CMK (cell line): ENCODE measurements around the gene SYT2.
"Not testable (repeated sequence)": the region's sequence is repeated elsewhere in the genome, so short reads cannot be mapped to it uniquely, and the experiment has no call there.

Source experiments
- DNase-seq: peaks from one replicate; pipeline ENCODE4 v3.0.0-alpha.2; 2010; ENCODE audit warnings: low read depth

The SYT2 gene

GRCh38 chr1:202623075-202623474, 87.2 kb downstream of the SYT2 start:
- no peak for DNase-seq

GRCh38 chr1:202622388-202622787, 87.9 kb downstream of the SYT2 start:
- DNase-seq, result no peak

- DNase-seq, result no peak
Observed at GRCh38 chr1:202621446-202621845, 88.8 kb downstream of the SYT2 start.

GRCh38 chr1:202620036-202620435, 90.2 kb downstream of the SYT2 start:
- DNase-seq, result not testable (repeated sequence)

GRCh38 chr1:202619505-202619904, 90.7 kb downstream of the SYT2 start:
- DNase-seq, result no peak

GRCh38 chr1:202619012-202619411, 91.2 kb downstream of the SYT2 start:
- DNase-seq, result not testable (repeated sequence)

- no peak for DNase-seq
Observed at GRCh38 chr1:202616355-202616915, 93.8 kb downstream of the SYT2 start.

GRCh38 chr1:202615501-202616354, 94.5 kb downstream of the SYT2 start:
- peak; percentile 71 for DNase-seq

GRCh38 chr1:202615208-202615500, 95.1 kb downstream of the SYT2 start:
- not testable (repeated sequence) for DNase-seq

GRCh38 chr1:202614363-202615207, 95.7 kb downstream of the SYT2 start:
- DNase-seq, result not testable (repeated sequence)

GRCh38 chr1:202613571-202613970, 96.7 kb downstream of the SYT2 start:
- no peak for DNase-seq

GRCh38 chr1:202612036-202612435, 98.2 kb downstream of the SYT2 start:
- not testable (repeated sequence) for DNase-seq

- no peak for DNase-seq
Observed at GRCh38 chr1:202605515-202605914, 104.7 kb downstream of the SYT2 start.

- DNase-seq, result no peak
Observed at GRCh38 chr1:202603435-202603834, 106.8 kb downstream of the SYT2 start.

- DNase-seq, result no peak
Observed at GRCh38 chr1:202600432-202601041, 109.7 kb downstream of the SYT2 start.

GRCh38 chr1:202599669-202600431, 110.4 kb downstream of the SYT2 start:
- peak; percentile 34 for DNase-seq

GRCh38 chr1:202597090-202597761, 113.0 kb downstream of the SYT2 start:
- no peak for DNase-seq

- no peak for DNase-seq
Observed at GRCh38 chr1:202596638-202597037, 113.6 kb downstream of the SYT2 start.

GRCh38 chr1:202593845-202594244, 116.4 kb downstream of the SYT2 start:
- DNase-seq, result no peak

- no peak for DNase-seq
Observed at GRCh38 chr1:202592146-202592545, 118.1 kb downstream of the SYT2 start.

GRCh38 chr1:202591515-202591914, 118.7 kb downstream of the SYT2 start:
- no peak for DNase-seq
